NCI-H2196 treated with DMSO at 0.1 percent for 48 hours (cell line): Measurements from ENCODE around the gene FNDC3B.

ENCODE experiments used
- DNase-seq: peaks from one replicate; lab custom pipeline; 2025; ENCODE audit not compliant: unreplicated experiment; lab: John Stamatoyannopoulos, UW

FNDC3B gene

DNA sequence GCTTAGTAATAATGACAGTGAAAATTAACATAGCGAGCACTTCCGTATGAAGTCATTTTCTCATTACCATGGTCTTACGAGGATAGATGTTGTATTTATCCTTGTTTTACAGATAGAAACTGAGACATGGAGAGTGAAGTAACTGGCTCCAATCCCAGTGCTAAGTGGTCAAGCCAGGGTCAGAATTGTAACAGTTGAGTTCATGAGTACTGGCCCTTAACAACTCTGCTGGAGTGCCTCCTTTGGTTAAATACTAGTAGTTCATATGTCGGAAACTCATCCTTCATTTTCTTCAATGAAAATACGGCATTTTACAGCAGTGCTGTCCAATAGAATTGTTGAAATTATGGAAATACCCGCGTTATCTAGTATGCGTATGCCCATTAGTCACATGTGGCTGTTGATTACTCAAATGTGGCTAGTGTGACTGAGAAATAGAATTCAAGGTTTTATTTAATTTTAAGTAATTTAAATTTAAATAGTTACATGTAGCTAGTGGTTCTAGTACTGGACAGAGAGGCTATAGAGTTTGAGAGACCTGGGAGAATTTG lies 32.5 kb downstream of the FNDC3B start:
- no peak for DNase-seq

DNA sequence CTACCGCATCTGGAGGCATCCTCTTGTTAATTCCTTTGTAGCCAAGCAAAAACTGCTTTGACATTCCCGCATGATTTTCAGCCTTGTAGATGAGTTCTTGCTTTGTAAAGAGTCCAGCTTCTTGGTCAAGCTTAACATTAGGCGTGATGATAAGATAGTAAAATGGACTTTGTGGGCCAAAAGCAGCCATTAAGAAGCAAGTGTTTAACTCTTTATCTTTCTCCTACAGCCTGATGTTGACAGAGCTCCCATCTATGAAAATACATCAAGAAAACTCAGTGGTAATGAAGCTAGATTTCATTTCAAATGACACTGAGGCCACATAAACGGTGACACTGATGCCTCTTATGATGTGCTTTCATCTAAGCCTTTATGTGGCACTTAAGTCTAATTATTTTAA lies 33.2 kb downstream of the FNDC3B start:
- no peak for DNase-seq

DNA sequence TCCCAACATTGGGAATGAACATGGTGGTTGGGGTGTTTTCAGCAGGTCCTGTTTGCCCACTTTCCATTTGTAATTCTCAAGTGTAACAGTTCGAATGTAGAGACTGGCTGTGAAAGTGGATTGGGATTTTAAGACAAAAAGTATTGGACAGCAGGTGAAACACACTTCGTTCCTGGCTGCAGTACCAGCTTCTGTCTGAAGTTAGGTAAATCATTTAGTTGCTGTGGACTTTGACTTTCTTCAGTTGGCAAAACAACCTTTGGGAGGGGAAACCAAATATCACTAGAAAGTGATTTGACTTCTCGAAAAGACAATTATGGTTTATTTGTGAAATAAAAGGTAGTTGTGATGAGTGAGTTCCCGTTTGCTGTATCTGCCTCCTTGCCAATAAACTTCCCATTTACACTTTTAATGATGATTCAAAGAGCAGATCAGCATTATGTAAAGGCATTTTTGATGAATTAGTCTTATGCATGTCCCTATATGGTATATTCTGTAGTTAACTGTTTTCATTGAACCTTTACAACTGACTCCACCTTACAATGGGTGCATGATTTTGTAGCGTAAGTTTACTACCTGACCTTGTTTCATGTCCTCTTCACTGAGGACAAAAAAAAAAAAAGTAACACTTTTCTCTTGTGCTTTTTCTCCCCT lies 34.0 kb downstream of the FNDC3B start:
- no peak for DNase-seq

DNA sequence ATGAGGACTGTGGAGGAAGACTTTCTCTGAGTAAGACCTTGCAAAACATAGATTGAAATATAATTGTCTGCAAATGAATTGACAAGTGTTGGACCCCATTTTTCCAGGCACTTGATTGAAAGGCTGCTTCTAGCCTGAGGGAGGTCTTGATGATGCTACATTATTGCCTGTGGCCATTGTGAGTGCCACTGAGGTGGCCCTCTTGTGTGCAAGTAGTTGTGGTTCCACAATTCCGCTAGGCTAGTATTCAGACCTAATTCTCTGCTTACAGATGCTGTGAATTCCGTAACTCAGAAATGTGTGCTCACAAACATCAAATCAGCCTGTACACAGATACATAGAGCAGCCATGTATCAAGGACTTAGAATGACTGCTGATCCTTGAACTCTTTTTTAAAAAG lies 34.7 kb downstream of the FNDC3B start:
- no peak for DNase-seq

DNA sequence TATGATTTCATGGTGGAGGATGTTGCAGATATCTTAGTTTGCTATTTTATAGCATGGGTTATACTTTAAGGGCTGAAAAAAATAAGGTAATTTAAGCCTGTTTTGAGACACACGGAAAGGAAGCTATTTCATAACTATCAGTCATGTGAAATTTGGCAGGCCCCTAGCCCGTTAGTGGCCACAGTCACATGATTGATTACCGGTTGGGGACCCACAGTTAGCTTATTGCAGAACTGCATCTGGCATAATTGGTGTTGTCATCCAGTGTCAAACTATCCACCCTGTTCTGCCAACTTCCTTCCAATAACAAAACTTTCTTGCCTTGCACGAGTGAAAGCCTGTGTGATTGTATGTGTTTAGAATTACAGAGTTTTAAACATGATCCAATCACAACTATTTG lies 35.2 kb downstream of the FNDC3B start:
- DNase-seq, result no peak

DNA sequence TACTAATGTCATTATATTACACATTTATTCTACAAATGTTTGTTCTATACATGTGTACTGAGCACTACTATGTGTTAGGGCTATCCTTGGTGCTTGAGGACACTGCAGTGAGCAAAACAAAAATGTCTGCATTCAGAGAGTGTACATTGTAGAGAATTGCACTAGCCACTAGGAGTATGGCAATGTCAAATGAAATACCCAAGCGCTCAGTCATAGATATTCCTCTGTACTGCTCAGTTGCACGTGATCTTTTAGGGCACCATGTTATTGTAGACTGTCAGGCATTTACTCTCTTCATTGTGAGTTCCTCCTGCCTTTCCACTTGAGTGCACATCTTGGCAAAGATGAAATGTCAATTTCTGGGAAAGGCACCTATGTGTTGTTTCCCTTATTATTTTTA lies 36.8 kb downstream of the FNDC3B start:
- peak; percentile 23 for DNase-seq

DNA sequence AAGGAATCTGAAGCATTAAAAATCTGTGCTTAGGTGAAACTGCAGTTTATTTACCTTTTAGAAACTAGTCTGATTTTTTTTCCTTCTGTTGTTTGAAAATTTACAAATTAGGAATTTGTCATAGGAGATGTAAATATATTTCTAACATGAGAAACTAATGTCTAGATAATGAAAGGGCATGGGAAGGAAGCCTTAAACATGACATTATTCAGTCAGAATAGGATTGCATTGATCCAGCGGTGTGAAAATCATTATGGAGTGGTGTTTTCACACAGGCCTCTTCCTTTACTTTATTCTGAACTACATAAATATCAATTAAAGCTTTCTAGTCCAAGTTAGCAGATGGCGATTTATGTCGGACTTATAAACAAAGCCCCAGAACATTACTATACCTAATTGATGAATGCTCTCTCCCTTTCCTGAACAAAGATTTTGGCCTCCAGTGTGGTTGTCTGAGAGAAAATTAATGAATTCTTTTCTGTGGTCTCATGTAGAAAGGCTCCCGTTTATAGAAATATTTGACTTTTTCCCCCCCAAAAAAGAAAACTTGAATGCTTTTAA lies 37.9 kb downstream of the FNDC3B start:
- DNase-seq, result no peak

DNA sequence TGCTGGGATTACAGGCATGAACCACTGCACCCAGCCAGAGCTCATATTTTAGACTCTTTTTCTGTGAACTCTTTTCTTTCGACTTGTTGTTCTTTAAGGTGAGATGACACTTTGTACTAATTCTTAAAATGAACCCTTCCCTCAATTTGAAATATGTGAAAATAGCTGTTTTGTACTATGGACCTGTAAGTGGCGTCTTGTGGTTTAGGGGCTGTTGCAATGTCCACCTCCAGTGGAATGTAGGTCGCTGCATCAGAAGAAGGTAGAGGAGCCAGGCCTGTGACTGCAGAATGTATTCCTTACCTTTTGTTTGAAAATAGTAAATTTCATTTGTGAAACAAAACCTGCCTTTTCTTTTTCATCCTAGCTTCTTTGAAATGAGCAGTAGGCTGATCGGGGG lies 38.9 kb downstream of the FNDC3B start:
- no peak for DNase-seq

DNA sequence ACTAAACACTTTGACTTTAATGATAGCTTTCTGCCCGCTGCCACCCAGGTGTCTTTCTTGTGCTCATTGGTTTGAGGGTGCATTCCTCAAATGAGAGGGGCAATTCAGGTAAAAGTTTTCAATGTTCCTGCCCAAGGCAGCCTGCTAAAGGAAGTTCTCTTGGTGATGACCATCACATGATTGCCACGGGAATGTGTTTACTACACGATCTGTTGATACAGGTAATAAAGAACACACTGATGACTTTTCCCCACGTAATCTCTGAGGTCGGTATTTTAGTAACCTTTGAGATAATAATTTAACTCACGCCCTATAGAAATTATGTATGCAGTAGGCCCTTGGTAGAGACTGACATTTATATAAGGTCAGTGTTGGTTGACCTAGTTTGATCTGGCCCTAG lies 39.3 kb downstream of the FNDC3B start:
- no peak for DNase-seq

DNA sequence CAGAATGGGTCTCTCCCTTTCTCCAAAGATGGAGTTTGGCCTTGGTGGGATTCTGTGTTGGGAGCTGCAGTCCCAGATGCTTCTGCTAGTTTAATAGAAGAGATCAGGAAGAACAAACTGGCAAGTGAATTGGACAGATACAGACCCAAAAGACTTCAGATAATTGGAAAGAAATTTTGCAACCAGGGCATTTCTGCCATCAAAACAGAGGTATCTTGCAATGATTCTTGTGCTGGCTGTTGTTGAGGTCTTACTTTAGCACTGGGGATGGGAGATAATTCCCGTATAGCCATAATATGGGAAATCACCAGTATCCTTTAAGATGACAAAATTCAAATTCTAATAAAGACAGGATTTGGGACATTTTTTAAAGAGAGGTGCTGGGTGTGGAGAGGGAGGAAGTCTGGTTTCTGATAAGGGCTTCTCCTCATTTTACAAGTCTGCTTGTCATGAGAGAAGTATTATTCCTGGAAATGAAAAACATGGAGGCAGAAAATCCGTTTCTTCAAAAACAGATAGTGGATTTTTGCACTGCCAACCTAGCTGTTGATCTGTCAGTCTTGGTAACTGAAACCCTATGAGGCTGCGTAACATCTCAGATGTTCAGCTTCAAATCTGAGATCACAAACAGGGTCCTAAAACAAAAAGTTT lies 40.1 kb downstream of the FNDC3B start:
- no peak for DNase-seq

DNA sequence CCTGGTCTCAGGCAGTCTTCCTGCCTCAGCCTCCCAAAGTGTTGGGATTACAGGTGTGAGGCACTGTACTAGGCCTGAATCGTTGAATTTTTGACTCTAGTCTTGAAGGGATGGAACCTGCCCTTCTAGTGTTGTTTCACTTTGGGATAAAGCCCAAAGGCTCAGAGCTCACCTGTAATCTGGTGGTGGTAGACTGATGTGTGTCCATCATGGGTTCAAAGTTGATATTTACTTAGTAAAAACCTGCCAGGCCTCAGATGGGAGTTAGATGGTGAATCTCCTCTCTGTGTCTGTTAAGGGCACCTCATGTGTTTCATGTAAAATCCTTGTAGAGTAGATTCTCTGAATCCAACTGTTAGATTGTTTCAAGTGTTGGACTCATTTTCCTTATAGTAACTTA lies 41.1 kb downstream of the FNDC3B start:
- no peak for DNase-seq

DNA sequence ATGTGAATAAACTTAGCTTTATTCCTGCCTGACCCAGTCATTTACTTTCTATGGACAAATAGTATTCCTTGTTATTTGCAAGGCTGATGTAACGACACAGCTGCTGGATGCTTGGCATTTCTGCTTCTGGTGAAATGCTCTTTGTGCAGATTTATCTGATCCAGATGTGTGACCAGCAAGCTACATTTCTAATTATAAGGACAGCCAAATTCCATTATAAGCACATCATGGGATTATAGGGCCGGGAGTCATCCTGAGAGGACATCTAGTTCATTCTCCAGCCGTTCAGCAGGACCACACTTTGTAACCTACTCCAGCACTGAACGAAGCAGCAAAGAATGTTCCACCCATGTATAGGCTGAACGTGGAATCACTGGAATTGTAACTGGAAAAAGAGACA lies 42.9 kb downstream of the FNDC3B start:
- DNase-seq, result no peak

DNA sequence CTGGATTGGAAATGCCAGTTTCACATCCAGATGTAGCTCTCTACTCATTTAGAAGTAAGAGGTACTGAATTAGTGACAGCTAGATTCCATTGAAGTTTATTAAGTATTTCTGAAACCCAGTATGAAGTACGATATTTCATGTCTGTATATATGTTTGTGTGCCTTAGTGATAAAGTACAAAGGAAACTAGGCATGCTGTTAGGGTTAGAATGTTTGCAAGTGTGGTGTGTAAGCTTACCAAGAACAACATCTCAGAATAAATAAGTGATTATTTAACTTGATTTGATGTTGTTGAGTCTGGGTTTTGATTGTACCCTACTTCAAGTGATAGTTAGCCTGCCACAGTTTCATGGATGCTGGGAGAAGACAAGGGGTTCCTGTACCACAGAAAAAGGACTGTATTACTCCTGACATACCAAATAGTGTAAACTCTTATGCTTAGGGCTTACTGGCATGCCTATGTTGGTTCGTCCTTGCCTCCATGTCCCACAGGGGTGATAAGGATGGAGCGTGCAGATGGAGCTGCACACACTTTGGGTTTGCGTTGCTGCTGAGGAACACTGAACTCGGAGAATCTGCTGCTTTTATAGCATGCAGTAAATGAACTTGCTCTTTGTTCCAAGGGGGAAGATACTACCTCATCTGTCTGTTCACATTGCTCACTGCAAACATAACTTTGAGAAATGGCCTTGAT lies 43.6 kb downstream of the FNDC3B start:
- DNase-seq, result no peak

DNA sequence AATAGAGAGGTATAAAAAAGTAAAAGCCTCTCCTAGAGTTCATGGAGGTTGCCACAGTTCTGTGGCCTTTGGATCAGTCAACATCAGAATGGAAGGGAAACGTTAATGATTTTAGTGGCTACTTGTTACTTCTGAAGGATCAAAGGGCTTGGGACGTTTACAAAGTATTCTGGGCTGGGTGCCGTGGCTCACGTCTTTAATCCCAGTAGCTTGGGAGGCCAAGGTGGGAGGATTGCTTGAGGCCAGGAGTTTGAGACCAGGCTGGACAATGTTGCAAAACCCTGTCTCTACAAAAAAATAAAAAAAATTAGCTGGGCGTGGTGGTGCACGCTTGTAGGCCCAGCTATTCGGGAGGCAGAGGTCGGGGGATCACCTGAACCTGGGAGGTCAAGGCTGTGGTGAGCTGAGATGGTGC lies 44.6 kb downstream of the FNDC3B start:
- DNase-seq, result no peak

DNA sequence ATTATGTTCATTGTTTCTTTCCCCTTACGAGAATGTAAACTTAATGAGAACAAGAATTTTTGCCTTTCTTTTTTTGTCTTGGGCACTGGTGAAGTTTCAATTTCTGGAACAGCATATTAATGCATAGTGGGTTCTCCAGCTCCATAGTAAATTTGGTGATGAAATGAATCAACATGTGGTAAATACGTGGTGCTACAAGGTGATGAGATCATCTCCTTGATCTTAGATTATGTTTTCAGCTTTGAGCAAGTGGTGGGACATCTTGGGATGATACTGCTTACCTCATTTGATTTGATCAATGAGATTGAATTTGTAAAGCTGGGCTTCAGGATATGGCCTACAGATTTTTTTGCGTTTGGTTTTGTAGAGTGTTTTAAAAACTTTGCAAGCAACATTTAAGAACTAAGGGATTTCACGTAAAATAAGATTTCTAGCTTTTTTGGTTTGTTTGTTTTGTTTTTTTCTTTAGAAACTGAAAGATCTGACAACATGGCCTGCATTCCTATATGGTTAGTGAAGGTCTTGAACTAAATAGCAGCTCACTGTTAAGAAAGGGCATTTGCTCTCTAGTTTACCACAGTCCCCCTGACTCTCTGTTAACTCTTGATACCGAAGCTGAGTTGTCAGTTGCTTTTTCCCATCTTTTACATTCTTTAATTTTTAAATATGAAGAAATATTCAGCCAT lies 45.6 kb downstream of the FNDC3B start:
- no peak for DNase-seq

DNA sequence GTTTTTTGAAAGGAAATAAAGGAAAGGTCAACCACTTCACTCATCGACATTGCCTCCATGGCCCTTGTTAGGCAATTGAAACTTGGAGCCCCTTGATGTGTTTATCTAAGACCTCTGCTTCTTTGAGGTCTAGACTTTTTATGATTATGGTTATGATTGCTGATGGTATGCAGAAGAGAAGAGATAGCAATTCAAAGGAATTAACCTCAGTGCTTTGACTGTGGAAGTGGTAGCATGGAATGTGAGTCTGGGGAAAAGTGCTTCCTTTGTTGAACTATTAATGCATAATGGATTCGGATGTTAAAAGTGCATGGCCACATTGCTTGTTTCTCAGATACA lies 46.1 kb downstream of the FNDC3B start:
- no peak for DNase-seq

DNA sequence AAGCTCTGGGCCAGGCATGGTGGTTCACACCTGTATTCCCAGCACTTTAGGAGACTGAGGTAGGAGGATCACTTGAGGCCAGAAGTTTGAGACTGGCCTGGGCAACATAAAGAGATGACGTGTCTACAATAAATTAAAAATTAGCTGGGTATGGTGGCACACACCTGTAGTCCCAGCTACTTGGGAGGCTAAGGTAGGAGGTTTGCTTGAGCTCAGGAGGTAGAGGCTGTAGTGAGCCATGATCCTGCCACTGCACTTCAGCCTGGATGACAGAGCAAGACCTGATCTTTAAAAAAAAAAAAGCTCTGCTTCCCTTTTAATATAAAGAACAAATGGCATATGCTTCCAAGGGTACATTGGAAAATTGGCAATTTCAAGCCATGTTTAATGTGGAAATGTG lies 46.7 kb downstream of the FNDC3B start:
- no peak for DNase-seq

DNA sequence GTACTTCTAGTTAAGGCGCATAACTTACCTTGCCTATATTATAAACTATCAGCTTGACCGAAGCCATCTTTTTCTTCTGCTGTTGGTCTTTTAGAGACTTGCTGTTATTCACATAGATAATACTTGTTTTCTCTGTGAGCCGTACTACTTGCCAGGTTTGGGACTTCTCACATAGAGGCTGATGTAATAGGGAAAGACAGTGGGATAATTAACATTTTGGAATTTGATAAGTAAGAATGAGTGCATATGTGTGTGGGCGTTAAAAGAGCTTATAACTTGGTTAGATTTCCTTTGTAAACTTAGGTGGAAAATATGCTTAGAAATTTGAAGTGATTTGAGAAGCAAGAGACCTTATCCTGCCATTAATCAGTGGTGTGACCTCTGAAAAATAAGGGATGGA lies 47.8 kb downstream of the FNDC3B start:
- DNase-seq, result no peak

DNA sequence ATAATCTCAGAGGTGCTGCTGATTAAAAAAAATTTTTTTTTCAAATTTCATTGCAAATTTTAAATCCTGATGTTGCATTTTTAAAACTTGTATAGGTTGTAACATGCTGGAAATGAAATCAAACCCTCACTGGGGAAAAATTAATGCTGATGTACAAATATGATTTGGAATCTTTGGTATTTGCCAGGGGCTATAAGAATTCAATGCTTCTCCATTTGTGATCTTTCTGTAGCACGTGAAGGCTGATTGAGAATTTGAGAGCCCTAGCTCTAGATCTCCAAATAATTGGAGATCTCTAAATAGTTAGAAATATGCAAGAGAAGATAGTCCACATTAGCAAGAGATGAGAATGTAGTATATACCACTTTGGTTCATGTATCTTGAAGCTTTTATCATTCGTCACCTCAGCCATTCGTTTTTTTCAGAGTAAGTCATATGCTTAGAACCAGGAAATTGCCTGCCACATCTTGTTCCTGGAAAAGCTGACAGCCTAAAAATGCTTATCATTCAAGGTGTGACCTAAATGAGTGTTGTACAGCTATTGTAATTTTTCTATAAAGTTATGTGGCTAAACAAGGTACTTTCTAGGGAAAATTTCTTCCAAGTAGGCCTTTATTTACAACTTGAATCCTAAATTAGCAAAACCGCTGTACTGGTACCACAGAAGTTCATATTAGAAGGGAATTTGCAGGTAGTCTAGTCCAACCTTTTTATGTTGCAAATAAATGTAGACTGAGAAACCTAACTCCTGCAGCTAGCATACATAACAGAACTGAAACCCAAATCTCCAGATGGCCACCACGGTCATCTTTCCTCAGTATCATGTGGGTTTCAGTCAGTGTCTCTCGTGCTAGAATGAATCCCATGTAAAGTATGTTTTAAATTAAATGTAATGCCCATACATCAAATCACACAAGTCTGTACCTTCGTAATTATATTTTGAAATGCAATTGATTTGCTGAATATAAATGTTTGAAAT lies 48.5 kb downstream of the FNDC3B start:
- no peak for DNase-seq

DNA sequence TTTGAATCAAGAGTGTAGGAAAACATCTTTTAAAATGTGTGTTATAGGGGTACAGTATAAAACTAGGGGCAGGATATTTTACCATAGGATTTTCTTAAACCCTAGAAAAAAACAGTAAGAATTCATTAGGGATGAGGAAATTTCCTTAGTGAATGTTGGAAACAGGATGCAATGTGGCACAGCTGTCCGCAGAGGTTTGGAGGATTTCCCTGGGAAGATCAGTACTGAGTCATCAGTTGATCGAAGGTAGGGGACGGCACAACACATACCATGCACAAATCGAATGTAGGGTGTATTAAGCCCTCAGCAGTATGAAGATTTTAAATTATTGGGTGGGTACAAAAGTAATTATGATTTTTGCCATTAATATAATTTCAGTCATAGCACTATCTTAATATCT lies 49.9 kb downstream of the FNDC3B start:
- DNase-seq, result no peak
